Measurements from ENCODE around the gene IRF9. TPM values are rescaled to one million over a fixed set of nuclear protein-coding genes. Genes with fewer than 3 reads are reported as not detected.

The IRF9 gene
- total and polyA plus RNA-seq, 2 of the 4 experiments (the other 2 are of a cell fraction), result 25.6 to 34.6 TPM

DNA sequence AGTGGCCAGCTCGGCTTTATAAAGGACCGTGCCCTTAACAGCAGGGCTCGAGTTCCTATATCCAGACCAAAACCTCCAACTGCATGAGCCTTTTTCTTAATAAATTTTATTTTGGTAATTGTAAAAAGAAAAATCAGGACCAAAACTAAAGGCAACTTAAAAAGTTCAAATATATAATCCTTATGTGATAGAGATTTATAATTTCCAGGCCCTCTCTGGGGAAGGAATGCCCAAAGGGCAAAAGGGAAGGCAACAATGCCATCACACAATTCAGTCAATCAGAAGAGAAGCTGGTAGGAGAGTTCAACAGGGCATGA is 28.0 kb downstream of the IRF9 start (continued):
- TF ChIP-seq, protein P1, sequence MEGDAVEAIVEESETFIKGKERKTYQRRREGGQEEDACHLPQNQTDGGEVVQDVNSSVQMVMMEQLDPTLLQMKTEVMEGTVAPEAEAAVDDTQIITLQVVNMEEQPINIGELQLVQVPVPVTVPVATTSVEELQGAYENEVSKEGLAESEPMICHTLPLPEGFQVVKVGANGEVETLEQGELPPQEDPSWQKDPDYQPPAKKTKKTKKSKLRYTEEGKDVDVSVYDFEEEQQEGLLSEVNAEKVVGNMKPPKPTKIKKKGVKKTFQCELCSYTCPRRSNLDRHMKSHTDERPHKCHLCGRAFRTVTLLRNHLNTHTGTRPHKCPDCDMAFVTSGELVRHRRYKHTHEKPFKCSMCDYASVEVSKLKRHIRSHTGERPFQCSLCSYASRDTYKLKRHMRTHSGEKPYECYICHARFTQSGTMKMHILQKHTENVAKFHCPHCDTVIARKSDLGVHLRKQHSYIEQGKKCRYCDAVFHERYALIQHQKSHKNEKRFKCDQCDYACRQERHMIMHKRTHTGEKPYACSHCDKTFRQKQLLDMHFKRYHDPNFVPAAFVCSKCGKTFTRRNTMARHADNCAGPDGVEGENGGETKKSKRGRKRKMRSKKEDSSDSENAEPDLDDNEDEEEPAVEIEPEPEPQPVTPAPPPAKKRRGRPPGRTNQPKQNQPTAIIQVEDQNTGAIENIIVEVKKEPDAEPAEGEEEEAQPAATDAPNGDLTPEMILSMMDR (conservative IDR thresholded peaks at IDR 0.05; ENCODE audit: low read depth, low read length), result no peak
- TF ChIP-seq MXI1 (IDR thresholded peaks at IDR 0.05; ENCODE audit: borderline replicate concordance, low read depth, low read length) (no peak), POLR2A (IDR thresholded peaks at IDR 0.05; ENCODE audit: low read depth, low read length) (no peak), CHD1 (IDR thresholded peaks at IDR 0.05; ENCODE audit: low read depth, low read length) (no peak), RFX5 (IDR thresholded peaks at IDR 0.05; ENCODE audit: low read depth, low read length) (no peak)

GRCh38 chr14:24189460-24189859 is 28.4 kb downstream of the IRF9 start:
- H2BK15ac ChIP-seq (ENCODE audit: low read depth, low read length), result no peak overlapping the region
- H3K4ac ChIP-seq (ENCODE audit: low read depth, low read length), result no peak overlapping the region
- H3K36me3 ChIP-seq (ENCODE audit: control insufficient read depth, insufficient read depth, low read length), result peaks cover 46% of the 10 kb centered on the region
- no peaks in the 10 kb centered on the region for H3K9me3 ChIP-seq (ENCODE audit: control insufficient read depth, insufficient read depth, low read length)
- no peak overlapping the region for H2BK120ac ChIP-seq (ENCODE audit: low read depth, low read length)
- H3K18ac ChIP-seq (ENCODE audit: low read depth, low read length), result no peak overlapping the region
- intact Hi-C loops (cut with micrococcal nuclease), result no loop called here
- H3K4me1 ChIP-seq (ENCODE audit: control insufficient read depth, insufficient read depth, low read length), result peaks cover 5% of the 10 kb centered on the region
- H3K27ac ChIP-seq (ENCODE audit: insufficient read depth, low read length), result no peak overlapping the region
- H2BK20ac ChIP-seq (ENCODE audit: low read depth, low read length), result no peak overlapping the region
- no peak overlapping the region for H2AK9ac ChIP-seq (replicated peaks; ENCODE audit: low read depth, low read length, poor library complexity)
- no peak overlapping the region for H3K14ac ChIP-seq (replicated peaks; ENCODE audit: low read depth, low read length)
- ChIA-PET POLR2A (ENCODE audit: unreplicated experiment) (interaction anchor here (0.6 kb wide), 1 partner anchor 9 kb away, joined by 3 read pairs; no protein-coding TSS in a partner anchor), CTCF (interaction anchor here (1.0 to 1.3 kb wide), 2 partner anchors 28 to 108 kb away, joined by 3 to 4 read pairs; partner anchors contain the start of gene IRF9)
- no peak overlapping the region for H4K91ac ChIP-seq (ENCODE audit: insufficient read depth, low read depth, low read length)
- no peak overlapping the region for H3K9ac ChIP-seq (ENCODE audit: low read depth, low read length)
- WGBS, 2 experiments (ENCODE audit: extremely low coverage in 2 of 2, insufficient read length in 1 of 2), result no CpG with 5 or more reads among the region's 9 CpGs
- no peak overlapping the region for H2AFZ ChIP-seq (replicated peaks; ENCODE audit: low read length, poor library complexity)
- no peaks in the 10 kb centered on the region for H4K20me1 ChIP-seq (ENCODE audit: insufficient read depth, low read length)
- DNase-seq (no peak), ATAC-seq (ENCODE audit: low read depth) (no peak)
- no peak overlapping the region for H3K4me3 ChIP-seq (ENCODE audit: insufficient read depth, low read depth, low read length)
- peak overlapping the region; percentile 6 to 89; a peak in 2 of 4 replicates for H4K8ac ChIP-seq (ENCODE audit: low read depth in 2 of 2, low read length in 2 of 2)
- H3K23ac ChIP-seq (ENCODE audit: low read depth, low read length), result no peak overlapping the region
- peaks cover 28 to 74% of the 10 kb centered on the region in 2 experiments for H3K79me1 ChIP-seq (ENCODE audit: low read depth in 1 of 2, low read length in 2 of 2)
- peaks cover 18% of the 10 kb centered on the region for H3K9me1 ChIP-seq (ENCODE audit: insufficient read depth, low read length)
- no peak overlapping the region for H2AK5ac ChIP-seq (ENCODE audit: low read depth, low read length)
- in situ Hi-C loops (cut with MboI; ENCODE audit: low sequenced_read_pairs), result no loop called here
- H4K5ac ChIP-seq (ENCODE audit: low read depth, low read length), result no peak overlapping the region
- no peak overlapping the region for H2BK5ac ChIP-seq (ENCODE audit: low read depth, low read length, poor library complexity, severe bottlenecking)
- no peak overlapping the region for H3K4me2 ChIP-seq (ENCODE audit: low read depth, low read length)
- H3K56ac ChIP-seq (ENCODE audit: extremely low read depth, insufficient read depth, low read length), result no peak overlapping the region
- BruUV-seq (replicated peaks), result no TSS peak
- dilution Hi-C loops (cut with HindIII; ENCODE audit: low sequenced_read_pairs, unreplicated experiment), result no loop called here
- no peaks in the 10 kb centered on the region for H3K27me3 ChIP-seq (ENCODE audit: control insufficient read depth, insufficient read depth, low read length)
- TF ChIP-seq RFX5 (IDR thresholded peaks at IDR 0.05; ENCODE audit: low read depth, low read length) (no peak), BHLHE40 (IDR thresholded peaks at IDR 0.05; ENCODE audit: low read depth, low read length) (no peak), CEBPB (IDR thresholded peaks at IDR 0.05; ENCODE audit: low read depth, low read length) (no peak), RAD21 (IDR thresholded peaks at IDR 0.05; ENCODE audit: low read length) (no peak), POLR2A (IDR thresholded peaks at IDR 0.05; ENCODE audit: low read depth, low read length) (no peak), MAZ (IDR thresholded peaks at IDR 0.05; ENCODE audit: borderline replicate concordance, low read depth, low read length) (no peak), CHD1 (IDR thresholded peaks at IDR 0.05; ENCODE audit: low read depth, low read length) (no peak), RCOR1 (IDR thresholded peaks at IDR 0.05; ENCODE audit: insufficient replicate concordance, low read length) (no peak), ELK1 (IDR thresholded peaks at IDR 0.05; ENCODE audit: borderline replicate concordance, low read depth, low read length) (no peak), MXI1 (IDR thresholded peaks at IDR 0.05; ENCODE audit: borderline replicate concordance, low read depth, low read length) (no peak), FOS (IDR thresholded peaks at IDR 0.05; ENCODE audit: low read depth, low read length) (no peak), MAFK (IDR thresholded peaks at IDR 0.05; ENCODE audit: low read depth, low read length) (no peak)
- TF ChIP-seq, protein P2, sequence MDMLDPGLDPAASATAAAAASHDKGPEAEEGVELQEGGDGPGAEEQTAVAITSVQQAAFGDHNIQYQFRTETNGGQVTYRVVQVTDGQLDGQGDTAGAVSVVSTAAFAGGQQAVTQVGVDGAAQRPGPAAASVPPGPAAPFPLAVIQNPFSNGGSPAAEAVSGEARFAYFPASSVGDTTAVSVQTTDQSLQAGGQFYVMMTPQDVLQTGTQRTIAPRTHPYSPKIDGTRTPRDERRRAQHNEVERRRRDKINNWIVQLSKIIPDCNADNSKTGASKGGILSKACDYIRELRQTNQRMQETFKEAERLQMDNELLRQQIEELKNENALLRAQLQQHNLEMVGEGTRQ (IDR thresholded peaks at IDR 0.05; ENCODE audit: low read depth, low read length), result no peak

All from IMR-90 (cell line).